BJ (cell line): ENCODE data around the gene RCAN2. TPM values are rescaled to one million over a fixed set of nuclear protein-coding genes. Genes with fewer than 3 reads are reported as not detected.

ENCODE experiments used
- CTCF ChIA-PET: fragments of 350-600 bp; formaldehyde crosslinking; extraction: SDS; loops from one replicate; lab custom pipeline; 2021; ENCODE audit warnings: antibody characterized with exemption, inconsistent platforms; lab: Yijun Ruan, JAX
- POLR2A ChIA-PET: fragments of 300-600 bp; sonication (Branson Sonifier 250); formaldehyde crosslinking; extraction: SDS; loops from one replicate; lab custom pipeline; 2021; ENCODE audit warnings: antibody characterized with exemption; lab: Charles Lee
- DNase-seq: peaks from one replicate; pipeline ENCODE4 v3.0.0-alpha.2; 2011; ENCODE audit warnings: low read depth
- H3K27me3 ChIP-seq: 2 replicates; pipeline ENCODE4 v1.6.0; 2011; ENCODE audit warnings: low read length; ENCODE audit not compliant: control insufficient read depth, insufficient read depth
- H3K36me3 ChIP-seq: 2 replicates; pipeline ENCODE4 v1.5.1; 2011; ENCODE audit warnings: low read length; ENCODE audit not compliant: control insufficient read depth, insufficient read depth
- H3K4me3 ChIP-seq: 2 replicates; pipeline ENCODE4 v1.5.1; 2011; ENCODE audit warnings: low read depth, mild to moderate bottlenecking, control low read depth, low read length
- polyA plus RNA-seq: library from polyadenylated mRNA; depleted of rRNA; stranded (reverse); fragments of >200 nt; gene quantifications from 2 replicates; pipeline ENCODE4 v1.2.3, GENCODE V29; 2011
- TF ChIP-seq, protein P1 (sequence below): IDR thresholded peaks from 2 replicates; pipeline ENCODE4 v1.5.1; 2011; ENCODE audit warnings: low read depth, mild to moderate bottlenecking, control low read depth, inconsistent platforms, low read length, moderate library complexity; ENCODE audit not compliant: insufficient read depth

RCAN2 gene
- polyA plus RNA-seq, 1 experiment = 5.9 TPM

DNA sequence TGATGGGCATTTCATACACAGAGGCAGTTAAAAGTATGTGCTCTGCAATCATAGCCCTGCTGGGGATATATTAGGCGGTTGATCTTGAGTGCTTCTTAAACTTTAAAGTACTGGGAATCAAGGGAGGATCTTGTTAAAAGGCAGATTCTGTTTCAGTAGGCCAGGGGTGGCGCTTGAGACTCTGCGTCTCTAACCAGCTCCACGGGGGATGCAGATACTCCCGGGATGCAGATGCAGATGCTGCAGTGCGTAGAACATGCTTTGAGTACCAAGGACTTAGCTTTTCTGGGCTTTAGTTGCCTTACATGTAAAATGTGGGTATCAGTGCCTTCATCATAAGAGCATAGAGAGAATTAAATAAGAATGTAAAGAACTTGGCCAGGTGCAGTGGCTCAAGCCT, 276.0 kb downstream of the RCAN2 start:
- H3K36me3 ChIP-seq = no peaks in the 10 kb centered on the region
- no peak overlapping the region for H3K4me3 ChIP-seq
- TF ChIP-seq, protein P1, sequence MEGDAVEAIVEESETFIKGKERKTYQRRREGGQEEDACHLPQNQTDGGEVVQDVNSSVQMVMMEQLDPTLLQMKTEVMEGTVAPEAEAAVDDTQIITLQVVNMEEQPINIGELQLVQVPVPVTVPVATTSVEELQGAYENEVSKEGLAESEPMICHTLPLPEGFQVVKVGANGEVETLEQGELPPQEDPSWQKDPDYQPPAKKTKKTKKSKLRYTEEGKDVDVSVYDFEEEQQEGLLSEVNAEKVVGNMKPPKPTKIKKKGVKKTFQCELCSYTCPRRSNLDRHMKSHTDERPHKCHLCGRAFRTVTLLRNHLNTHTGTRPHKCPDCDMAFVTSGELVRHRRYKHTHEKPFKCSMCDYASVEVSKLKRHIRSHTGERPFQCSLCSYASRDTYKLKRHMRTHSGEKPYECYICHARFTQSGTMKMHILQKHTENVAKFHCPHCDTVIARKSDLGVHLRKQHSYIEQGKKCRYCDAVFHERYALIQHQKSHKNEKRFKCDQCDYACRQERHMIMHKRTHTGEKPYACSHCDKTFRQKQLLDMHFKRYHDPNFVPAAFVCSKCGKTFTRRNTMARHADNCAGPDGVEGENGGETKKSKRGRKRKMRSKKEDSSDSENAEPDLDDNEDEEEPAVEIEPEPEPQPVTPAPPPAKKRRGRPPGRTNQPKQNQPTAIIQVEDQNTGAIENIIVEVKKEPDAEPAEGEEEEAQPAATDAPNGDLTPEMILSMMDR = no peak
- ChIA-PET CTCF (interaction anchor here (0.6 to 9.9 kb wide), 3 partner anchors 125 to 195 kb away, joined by 3 to 200 read pairs (median 13); no protein-coding TSS in a partner anchor), POLR2A (no interaction called here)
- DNase-seq = no peak
- H3K27me3 ChIP-seq = no peaks in the 10 kb centered on the region

DNA sequence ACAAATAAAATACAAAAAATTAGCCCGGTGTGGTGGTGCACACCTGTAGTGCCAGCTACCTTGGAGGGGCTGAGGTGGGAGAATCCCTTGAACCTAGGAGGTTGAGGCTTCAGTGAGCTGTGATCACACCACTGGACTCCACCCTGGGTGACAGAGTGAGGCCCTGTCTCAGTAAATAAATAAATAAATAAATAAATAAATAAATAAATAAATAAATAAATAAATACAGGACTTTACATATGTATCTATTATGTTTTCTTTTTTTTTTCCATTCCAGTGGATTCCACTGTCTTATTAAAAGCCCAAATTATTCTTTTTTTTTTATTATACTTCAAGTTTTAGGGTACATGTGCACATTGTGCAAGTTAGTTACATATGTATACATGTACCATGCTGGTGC, 279.3 kb downstream of the RCAN2 start:
- CTCF ChIA-PET = no interaction called here
- no peaks in the 10 kb centered on the region for H3K27me3 ChIP-seq
- TF ChIP-seq, protein P1 = no peak
- H3K4me3 ChIP-seq = no peak overlapping the region
- DNase-seq = no peak
- POLR2A ChIA-PET = no interaction called here
- no peaks in the 10 kb centered on the region for H3K36me3 ChIP-seq

DNA sequence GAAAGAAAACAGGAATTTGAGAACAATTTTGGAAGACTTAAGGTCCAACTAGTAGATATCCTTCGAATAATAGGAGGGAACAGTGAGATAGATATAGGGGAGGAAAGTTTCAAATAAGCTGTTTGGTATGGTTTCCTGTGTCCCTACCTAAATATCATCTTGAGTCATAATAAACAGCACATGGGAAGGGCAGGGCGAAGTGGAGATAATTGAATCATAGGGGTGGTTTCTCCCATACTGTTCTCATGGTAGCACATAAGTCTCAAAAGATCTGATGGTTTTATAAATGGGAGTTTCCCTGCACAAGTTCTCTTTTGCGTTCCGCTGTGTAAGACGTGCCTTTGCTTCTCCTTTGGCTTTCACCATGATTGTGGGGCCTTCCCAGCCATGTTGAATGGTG, 281.0 kb downstream of the RCAN2 start:
- DNase-seq = no peak
- Histone ChIP-seq H3K4me3 (no peak overlapping the region), H3K27me3 (no peaks in the 10 kb centered on the region), H3K36me3 (no peaks in the 10 kb centered on the region)
- ChIA-PET CTCF (no interaction called here), POLR2A (no interaction called here)
- TF ChIP-seq, protein P1 = no peak

DNA sequence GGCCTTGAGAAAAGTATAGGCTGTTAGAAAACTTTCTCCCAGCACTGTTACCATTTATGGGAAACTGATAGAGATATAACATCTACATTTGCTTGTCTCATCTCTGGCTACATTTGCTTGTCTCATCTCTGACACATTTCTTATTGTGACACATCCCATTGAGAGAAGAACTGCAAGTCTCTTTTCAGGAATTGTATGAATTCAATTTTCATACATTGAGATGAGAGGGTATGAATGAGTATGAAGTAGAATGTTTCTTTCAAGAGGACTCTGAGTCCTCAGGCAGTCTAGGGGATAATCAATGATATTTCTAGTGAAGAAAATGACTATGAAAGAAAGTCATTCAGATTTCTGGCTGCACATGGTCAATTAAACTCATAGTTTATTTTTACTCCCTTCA, 282.9 kb downstream of the RCAN2 start:
- no peaks in the 10 kb centered on the region for H3K27me3 ChIP-seq
- ChIA-PET POLR2A (no interaction called here), CTCF (interaction anchor here (1.0 to 2.8 kb wide), 4 partner anchors 13 to 278 kb away, joined by 3 to 13 read pairs (median 7); no protein-coding TSS in a partner anchor)
- H3K4me3 ChIP-seq = no peak overlapping the region
- TF ChIP-seq, protein P1 = no peak
- H3K36me3 ChIP-seq = no peaks in the 10 kb centered on the region
- no peak for DNase-seq

DNA sequence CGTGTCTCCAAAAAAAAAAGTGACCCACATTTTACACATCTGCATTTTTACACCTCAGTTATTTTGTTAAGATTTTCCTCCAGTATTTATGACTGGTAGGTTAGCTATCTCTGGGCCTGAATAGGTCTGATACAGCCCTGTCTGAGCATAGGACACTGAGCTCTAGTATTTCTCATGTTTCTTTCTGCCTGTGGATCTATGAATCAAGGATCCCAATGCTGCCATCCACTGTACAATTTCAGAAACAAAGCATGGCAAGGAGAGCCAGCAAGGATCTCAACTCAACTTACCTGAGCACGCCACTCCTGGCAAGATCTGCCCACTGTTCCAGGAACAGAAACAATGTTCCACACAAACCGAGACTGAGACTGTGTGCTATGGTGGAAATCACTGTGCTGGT, 284.1 kb downstream of the RCAN2 start:
- TF ChIP-seq, protein P1 = no peak
- ChIA-PET CTCF (interaction anchor here (0.6 to 2.8 kb wide), 5 partner anchors 41 to 828 kb away, joined by 3 to 13 read pairs (median 3); no protein-coding TSS in a partner anchor), POLR2A (no interaction called here)
- DNase-seq = no peak
- Histone ChIP-seq H3K4me3 (no peak overlapping the region), H3K36me3 (no peaks in the 10 kb centered on the region), H3K27me3 (no peaks in the 10 kb centered on the region)
